Right lobe of liver (tissue), 6 donors: ENCODE measurements around the gene THSD8. TPM values are rescaled to one million over a fixed set of nuclear protein-coding genes. Genes with fewer than 3 reads are reported as not detected.

Source experiments
- ATAC-seq, 4 donors: fragments of 200-7000 bp; cut with Tn5 transposase; one replicate each; pipeline ENCODE4 v1.9.1; 2020; ENCODE audit warnings: mild to moderate bottlenecking in 4 of 4, moderate library complexity in 4 of 4
- DNase-seq, 3 donors: peaks; one replicate each; pipeline ENCODE4 v3.0.0-alpha.2; 2020
- H3K27ac ChIP-seq, 3 donors: fragments of 200-600 bp; one replicate each; pipeline ENCODE4 v1.8.0; 2022
- H3K27me3 ChIP-seq, 2 donors: fragments of 200-600 bp; one replicate each; pipeline ENCODE4 v1.8.0; 2022
- H3K36me3 ChIP-seq, 4 donors: fragments of 200-600 bp; sonication (generic) in 1 of 4; one replicate each; pipeline versions ENCODE4 v1.5.1 to v1.8.0; 2017 to 2022; ENCODE audit warnings: control low read depth in 1 of 4
- H3K4me1 ChIP-seq, 4 donors: fragments of 200-600 bp; sonication (generic) in 1 of 4; one replicate each; pipeline versions ENCODE4 v1.5.1 to v1.8.0; 2017 to 2022; ENCODE audit warnings: control low read depth in 1 of 4
- H3K4me3 ChIP-seq, 3 donors: fragments of 200-600 bp; one replicate each; pipeline ENCODE4 v1.8.0; 2022
- H3K9me3 ChIP-seq, 4 donors: fragments of 200-600 bp; sonication (generic) in 1 of 4; one replicate each; pipeline versions ENCODE4 v1.5.1 to v1.8.0; 2017 to 2022; ENCODE audit warnings: control low read depth in 1 of 4
- CTCF ChIP-seq, 4 donors: fragments of 200-600 bp in 3 of 4; fragments of 450-650 bp in 1 of 4; IDR thresholded peaks; one replicate each; pipeline versions ENCODE4 v1.5.1 to v1.8.0; 2016 to 2022; ENCODE audit warnings: antibody characterized with exemption in 4 of 4, mild to moderate bottlenecking in 2 of 4
- POLR2A ChIP-seq: fragments of 450-650 bp; IDR thresholded peaks from one replicate; pipeline ENCODE4 v1.6.1; 2017; ENCODE audit warnings: antibody characterized with exemption, mild to moderate bottlenecking
- WGBS: methylation state at CpG from one replicate; pipeline ENCODE4 v1.1.6; 2018; ENCODE audit warnings: low coverage, low lambda C conversion rate; ENCODE audit not compliant: insufficient coverage; ENCODE audit errors: missing lambda C conversion rate; 5-methylcytosine and 5-hydroxymethylcytosine counted together
- intact Hi-C, 2 donors: fragments of 100-400 bp; cut with DNase I; formaldehyde crosslinking; loops; one replicate each; pipeline versions ENCODE4 v1.11.2 to v1.14.1; 2022
- total RNA-seq, 6 experiments: library from RNA; depleted of rRNA in 2 of 6; stranded (reverse); fragments of >200 nt in 2 of 6; fragmentation: NEBNext Ultra II Directional in 3 of 6; extraction: Animal tissue kit (Norgen Biotek cat#: 25700) in 3 of 6; gene quantifications; one replicate each; pipeline versions ENCODE4 v1.1.0 to v1.2.4, GENCODE V29; 2016 to 2023
- donor health status: DM: no; HTN: yes; CAD: no.
- donor health status: DM: no; HTN: no; CAD: no.
- donor health status: DM: no; HTN: no; CAD: no.
- donor health status: DM: no; HTN: yes; CAD: no.
- donor health status: DM: no; HTN: yes; CAD: no.

Gene THSD8
- total RNA-seq, 6 experiments from 2014 or later: 0.62 to 2.0 (median 1.2) TPM; not detected in 1

- WGBS: 49% methylated on average over 4 of the region's 4 CpGs
- DNase-seq: no peak
- ATAC-seq: no peak
- no peak overlapping the region for H3K27ac ChIP-seq
- H3K4me1 ChIP-seq: peaks cover 0 to 3% (median 0%) of the 10 kb centered on the region in 4 donors
- peaks cover 0 to 40% of the 10 kb centered on the region in 2 donors for H3K27me3 ChIP-seq
- intact Hi-C loops: no loop called here
- H3K36me3 ChIP-seq: no peaks in the 10 kb centered on the region
- no peak for TF ChIP-seq CTCF (IDR thresholded peaks at IDR 0.05)
- no peak for TF ChIP-seq POLR2A
- H3K9me3 ChIP-seq: no peaks in the 10 kb centered on the region
- H3K4me3 ChIP-seq: no peak overlapping the region
Measured at GRCh38 chr19:12837225-12837624, 35.4 kb downstream of the THSD8 start.

DNA sequence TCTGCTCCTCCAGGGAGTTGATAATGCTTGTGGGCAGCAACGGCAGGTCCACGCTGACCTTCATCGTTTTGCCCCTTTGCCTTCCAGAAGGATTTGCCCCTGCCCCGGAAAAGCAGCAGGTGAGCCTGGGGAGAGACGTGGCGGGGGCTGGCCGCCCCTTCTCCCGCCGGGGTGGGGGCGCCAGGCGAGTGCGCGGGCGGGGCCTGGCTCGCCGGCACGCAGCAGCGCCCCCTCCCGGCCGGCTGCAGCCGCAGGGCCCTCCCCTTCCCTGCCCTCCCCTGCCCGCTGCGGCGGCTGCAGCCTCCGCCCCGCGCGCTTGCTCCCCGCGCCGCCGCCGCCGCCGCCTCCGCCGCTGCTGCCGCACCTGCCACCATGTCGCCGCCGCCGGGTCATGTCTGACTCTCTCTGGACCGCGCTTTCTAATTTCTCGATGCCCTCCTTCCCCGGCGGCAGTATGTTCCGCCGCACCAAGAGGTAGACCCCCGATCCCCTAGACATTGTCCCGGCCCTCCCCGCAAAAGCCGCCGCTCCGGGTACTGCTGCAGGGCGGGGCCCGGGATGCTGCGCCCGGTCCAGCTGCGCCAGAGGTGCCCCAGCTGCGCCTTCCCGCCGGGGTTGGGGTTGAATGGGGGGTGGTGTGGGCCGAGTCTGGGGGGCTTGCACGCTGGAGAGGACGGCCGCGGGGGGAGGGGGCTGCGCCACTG is 36.5 kb downstream of the THSD8 start, which contains the start of gene MAST1:
TSS of gene MAST1 (plus strand) at position 334 of the 704 bp plus-strand sequence. CDS start at position 392, 58 bp downstream.
- Histone ChIP-seq H3K4me1 (peaks cover 0 to 2% (median 0%) of the 10 kb centered on the region in 4 donors), H3K27ac (no peak within 1 kb of the TSS), H3K36me3 (no peaks in the 10 kb centered on the region), H3K27me3 (peaks cover 0 to 32% of the 10 kb centered on the region in 2 donors), H3K4me3 (no peak within 1 kb of the TSS), H3K9me3 (no peaks in the 10 kb centered on the region)
- DNase-seq: no peak
- no peak for TF ChIP-seq POLR2A
- TF ChIP-seq CTCF (IDR thresholded peaks at IDR 0.05): peak; percentile 32 to 60 (median 36)
- intact Hi-C loops: no loop called here
- peak; percentile 50 to 71 (median 56) for ATAC-seq
- under 1% methylated on average over 26 of the region's 69 CpGs for WGBS

- TF ChIP-seq CTCF (IDR thresholded peaks at IDR 0.05): no peak
- no peak for TF ChIP-seq POLR2A
- intact Hi-C loops: no loop called here
- WGBS: 27% methylated on average over 11 of the region's 21 CpGs
- no peak overlapping the region for H3K4me3 ChIP-seq
- H3K9me3 ChIP-seq: no peaks in the 10 kb centered on the region
- peaks cover 0 to 28% of the 10 kb centered on the region in 2 donors for H3K27me3 ChIP-seq
- no peak overlapping the region for H3K27ac ChIP-seq
- H3K36me3 ChIP-seq: no peaks in the 10 kb centered on the region
- H3K4me1 ChIP-seq: no peaks in the 10 kb centered on the region
- DNase-seq (no peak), ATAC-seq (no peak)
Measured at GRCh38 chr19:12838886-12839756, 37.3 kb downstream of the THSD8 start.

DNA sequence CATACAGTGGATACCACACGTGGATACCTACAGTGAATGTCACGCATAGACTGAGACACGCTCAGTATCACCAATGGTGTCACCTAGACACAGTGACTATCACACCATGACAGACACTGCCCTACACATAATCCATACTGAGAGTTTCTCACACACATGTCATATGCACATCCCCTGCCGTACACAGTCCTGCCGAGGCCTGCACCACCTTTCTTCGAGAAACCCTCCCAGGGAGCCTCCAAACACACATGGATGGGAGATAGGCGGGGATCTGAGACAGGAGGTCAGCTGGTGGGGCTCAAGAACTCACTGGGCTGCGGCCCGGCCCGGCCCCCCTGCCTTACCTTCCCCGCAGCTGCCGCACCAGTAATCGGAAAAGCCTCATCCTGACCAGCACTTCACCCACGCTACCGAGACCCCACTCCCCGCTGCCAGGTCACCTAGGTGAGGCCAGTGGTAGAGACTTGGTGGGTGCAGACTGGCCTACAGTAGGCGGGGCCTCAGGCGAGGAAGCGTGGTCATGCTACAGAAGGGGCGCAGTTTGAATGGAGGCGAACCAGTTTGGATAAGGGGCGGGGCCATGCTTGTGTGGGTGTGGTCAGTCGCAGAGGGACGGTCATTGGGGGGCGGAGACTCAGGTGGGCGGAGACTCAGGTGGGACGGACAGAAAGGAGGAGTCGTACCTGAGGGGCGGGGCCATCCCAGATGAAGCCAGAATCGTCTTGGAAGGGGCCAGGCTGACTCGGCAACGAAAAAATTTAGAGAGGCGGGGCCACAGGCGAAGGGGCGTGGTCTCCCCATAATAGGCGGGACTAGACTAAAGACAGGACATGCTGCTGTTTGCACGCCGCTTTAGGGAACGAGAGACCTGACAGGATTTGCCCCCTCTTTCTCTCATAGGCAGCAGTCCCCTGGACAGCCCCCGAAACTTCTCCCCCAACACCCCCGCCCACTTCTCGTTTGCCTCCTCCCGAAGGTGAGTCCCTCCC is 38.5 kb downstream of the THSD8 start:
- peak in 1 of 3 donors; percentile 60 for DNase-seq
- H3K4me3 ChIP-seq: no peak overlapping the region

More for the DNA sequence above, 38.5 kb downstream of the THSD8 start:
- Histone ChIP-seq H3K4me1 (no peaks in the 10 kb centered on the region), H3K27me3 (peaks cover 0 to 22% of the 10 kb centered on the region in 2 donors), H3K27ac (no peak overlapping the region), H3K9me3 (no peaks in the 10 kb centered on the region), H3K36me3 (no peaks in the 10 kb centered on the region)
- TF ChIP-seq POLR2A (no peak), CTCF (IDR thresholded peaks at IDR 0.05) (no peak)
- intact Hi-C loops: loop anchor here (10.0 kb wide), 2 partner anchors 76 to 276 kb away; no protein-coding TSS in a partner anchor
- 23% methylated on average over 32 of the region's 43 CpGs for WGBS
- peak; percentile 25 to 66 (median 59) for ATAC-seq
